Measurements from ENCODE around the gene PCDHGB4.

DNA sequence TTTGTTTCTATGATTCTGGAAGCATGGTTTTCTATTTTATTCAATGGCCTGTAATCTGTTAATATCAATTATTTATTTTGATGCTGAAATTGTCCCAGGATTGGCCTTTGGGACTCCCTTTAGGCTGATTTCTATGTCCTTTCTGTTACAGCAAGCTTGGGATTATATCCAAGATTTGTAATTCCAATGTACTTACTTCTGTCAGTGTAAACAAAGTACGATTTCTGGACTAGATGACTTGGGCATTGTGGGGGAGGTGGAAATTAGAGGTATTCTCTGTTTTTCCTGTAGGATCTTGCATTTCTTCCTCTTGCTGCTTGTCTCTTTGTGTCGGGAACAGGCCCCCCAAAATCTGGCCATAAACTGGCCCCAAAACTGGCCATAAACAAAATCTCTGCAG lies 46.5 kb downstream of the PCDHGB4 start:
- TF ChIP-seq, protein P1, sequence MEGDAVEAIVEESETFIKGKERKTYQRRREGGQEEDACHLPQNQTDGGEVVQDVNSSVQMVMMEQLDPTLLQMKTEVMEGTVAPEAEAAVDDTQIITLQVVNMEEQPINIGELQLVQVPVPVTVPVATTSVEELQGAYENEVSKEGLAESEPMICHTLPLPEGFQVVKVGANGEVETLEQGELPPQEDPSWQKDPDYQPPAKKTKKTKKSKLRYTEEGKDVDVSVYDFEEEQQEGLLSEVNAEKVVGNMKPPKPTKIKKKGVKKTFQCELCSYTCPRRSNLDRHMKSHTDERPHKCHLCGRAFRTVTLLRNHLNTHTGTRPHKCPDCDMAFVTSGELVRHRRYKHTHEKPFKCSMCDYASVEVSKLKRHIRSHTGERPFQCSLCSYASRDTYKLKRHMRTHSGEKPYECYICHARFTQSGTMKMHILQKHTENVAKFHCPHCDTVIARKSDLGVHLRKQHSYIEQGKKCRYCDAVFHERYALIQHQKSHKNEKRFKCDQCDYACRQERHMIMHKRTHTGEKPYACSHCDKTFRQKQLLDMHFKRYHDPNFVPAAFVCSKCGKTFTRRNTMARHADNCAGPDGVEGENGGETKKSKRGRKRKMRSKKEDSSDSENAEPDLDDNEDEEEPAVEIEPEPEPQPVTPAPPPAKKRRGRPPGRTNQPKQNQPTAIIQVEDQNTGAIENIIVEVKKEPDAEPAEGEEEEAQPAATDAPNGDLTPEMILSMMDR (IDR thresholded peaks at IDR 0.05; ENCODE audit: low read depth, low read length, poor library complexity, severe bottlenecking), result no peak
- no peak for TF ChIP-seq EZH2phosphoT487 (IDR thresholded peaks at IDR 0.05; ENCODE audit: borderline replicate concordance, low read length)

Data from DOHH2 (cell line).